Measurements from ENCODE around the gene DNER. TPM values are rescaled to one million over a fixed set of nuclear protein-coding genes. Genes with fewer than 3 reads are reported as not detected.

The DNER gene
- total RNA-seq, 2 donors from 2014 or later, result 17.6 to 28.4 TPM

DNA sequence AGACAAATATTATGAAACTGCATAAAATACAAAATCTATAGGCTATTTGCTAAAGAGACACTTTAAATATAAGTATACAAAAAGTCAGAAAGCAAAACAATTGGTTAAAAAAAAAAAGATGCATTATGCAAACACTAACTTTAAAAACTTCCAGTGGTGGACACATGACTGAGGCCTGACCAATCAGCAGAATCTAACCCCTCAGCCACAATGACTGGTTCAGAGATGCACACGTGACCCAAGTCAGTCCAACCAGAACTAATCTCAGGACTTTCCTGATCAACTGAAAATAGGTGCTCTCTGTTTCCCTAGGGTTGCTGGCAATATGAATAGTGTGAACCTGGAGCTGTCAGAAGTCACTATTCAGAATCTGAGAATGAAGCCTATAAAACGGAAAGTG lies 22.7 kb downstream of the DNER start:
- no peaks in the 10 kb centered on the region for H3K4me1 ChIP-seq
- no peaks in the 10 kb centered on the region for H3K36me3 ChIP-seq
- H3K4me3 ChIP-seq, result no peak overlapping the region
- no peak overlapping the region for H3K27ac ChIP-seq
- H3K27me3 ChIP-seq, result no peaks in the 10 kb centered on the region
- DNase-seq (ENCODE audit: low spot score), result no peak
- no peaks in the 10 kb centered on the region for H3K9me3 ChIP-seq
- TF ChIP-seq CTCF (IDR thresholded peaks at IDR 0.05), result no peak

DNA sequence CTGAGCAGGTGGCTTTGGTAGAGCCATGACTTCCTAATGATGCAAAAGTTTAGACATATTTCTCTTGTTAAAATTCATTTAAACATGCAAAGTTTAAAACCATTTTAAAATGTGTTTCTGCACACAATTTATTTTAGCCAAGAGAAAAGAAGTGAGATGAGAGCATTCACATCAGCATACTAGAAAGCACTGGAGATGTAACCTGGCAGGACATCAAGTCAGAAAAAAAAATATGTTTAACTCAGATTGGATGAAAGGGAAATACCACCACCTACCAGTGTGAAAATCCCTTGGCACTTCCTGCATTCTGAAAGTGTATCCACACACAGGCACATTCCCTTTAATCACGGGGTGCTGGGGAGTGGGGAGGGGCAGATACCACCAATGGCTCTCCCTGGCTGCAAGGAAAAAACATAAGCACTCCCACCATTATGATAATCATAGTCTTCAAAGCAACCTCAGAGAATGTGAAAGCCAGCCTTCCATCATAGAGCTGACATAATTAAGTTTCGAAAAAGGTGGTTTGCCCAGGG lies 25.0 kb downstream of the DNER start:
- Histone ChIP-seq H3K36me3 (no peaks in the 10 kb centered on the region), H3K4me1 (no peaks in the 10 kb centered on the region), H3K27ac (no peak overlapping the region), H3K27me3 (no peaks in the 10 kb centered on the region), H3K4me3 (no peak overlapping the region), H3K9me3 (no peaks in the 10 kb centered on the region)
- TF ChIP-seq CTCF (IDR thresholded peaks at IDR 0.05), result no peak
- no peak for DNase-seq (ENCODE audit: low spot score)

GRCh38 chr2:229688141-229688540 lies 26.2 kb downstream of the DNER start:
- Histone ChIP-seq H3K4me3 (no peak overlapping the region), H3K4me1 (no peaks in the 10 kb centered on the region), H3K27me3 (no peaks in the 10 kb centered on the region), H3K27ac (no peak overlapping the region), H3K9me3 (no peaks in the 10 kb centered on the region), H3K36me3 (no peaks in the 10 kb centered on the region)
- DNase-seq (ENCODE audit: low spot score), result no peak
- no peak for TF ChIP-seq CTCF (IDR thresholded peaks at IDR 0.05)

- TF ChIP-seq CTCF (IDR thresholded peaks at IDR 0.05), result no peak
- Histone ChIP-seq H3K27me3 (no peaks in the 10 kb centered on the region), H3K27ac (no peak overlapping the region), H3K4me1 (no peaks in the 10 kb centered on the region), H3K4me3 (no peak overlapping the region), H3K9me3 (no peaks in the 10 kb centered on the region), H3K36me3 (no peaks in the 10 kb centered on the region)
- no peak for DNase-seq (ENCODE audit: low spot score)
Observed at GRCh38 chr2:229686122-229686919, 28.0 kb downstream of the DNER start.

GRCh38 chr2:229684942-229685562 lies 29.3 kb downstream of the DNER start:
- Histone ChIP-seq H3K4me3 (no peak overlapping the region), H3K27me3 (no peaks in the 10 kb centered on the region), H3K27ac (no peak overlapping the region), H3K9me3 (no peaks in the 10 kb centered on the region), H3K4me1 (no peaks in the 10 kb centered on the region), H3K36me3 (no peaks in the 10 kb centered on the region)
- DNase-seq (ENCODE audit: low spot score), result no peak
- no peak for TF ChIP-seq CTCF (IDR thresholded peaks at IDR 0.05)

Data from right atrium auricular region (tissue), 2 donors.